IMR-90 (cell line): ENCODE results near the gene COL24A1. TPM values are rescaled to one million over a fixed set of nuclear protein-coding genes. Genes with fewer than 3 reads are reported as not detected.
A peak's percentile ranks its signal among the peaks of the same experiment; 100 is the strongest.

Experiments used
- ATAC-seq: fragments of 200-7000 bp; cut with Tn5 transposase; 2 replicates; pipeline ENCODE4 v1.9.1; 2020; ENCODE audit warnings: low read depth, mild to moderate bottlenecking, moderate library complexity
- BruUV-seq: library from RNA; stranded (reverse); fragments of 400-500 nt; replicated peaks from 2 replicates; lab custom pipeline; 2021; lab: Mats Ljungman, UMichigan
- CTCF ChIA-PET: fragments of 300-600 bp; formaldehyde crosslinking; extraction: SDS; loops from one replicate; lab custom pipeline; 2021; ENCODE audit warnings: antibody characterized with exemption; lab: Yijun Ruan, JAX
- POLR2A ChIA-PET: fragments of 300-600 bp; sonication (Branson Sonifier 250); formaldehyde crosslinking; loops from one replicate; lab custom pipeline; 2022; ENCODE audit warnings: antibody characterized with exemption; ENCODE audit not compliant: unreplicated experiment; lab: Charles Lee
- DNase-seq: peaks from one replicate; pipeline ENCODE4 v3.0.0; 2013
- H2AFZ ChIP-seq: replicated peaks from 2 replicates; pipeline ENCODE3; 2013; ENCODE audit warnings: low read length, mild to moderate bottlenecking; ENCODE audit not compliant: poor library complexity
- H2AK5ac ChIP-seq: 2 replicates; pipeline ENCODE4 v1.6.1; 2013; ENCODE audit warnings: low read depth, low read length, inconsistent platforms
- H2AK9ac ChIP-seq: replicated peaks from 2 replicates; pipeline ENCODE3; 2013; ENCODE audit warnings: mild to moderate bottlenecking, low read depth, low read length, moderate library complexity; ENCODE audit not compliant: poor library complexity
- H2BK120ac ChIP-seq: 2 replicates; pipeline ENCODE4 v1.6.1; 2013; ENCODE audit warnings: low read depth, low read length, inconsistent platforms
- H2BK15ac ChIP-seq: 3 replicates; pipeline ENCODE4 v1.6.1; 2013; ENCODE audit warnings: low read depth, low read length, inconsistent platforms
- H2BK20ac ChIP-seq: 2 replicates; pipeline ENCODE4 v1.6.1; 2013; ENCODE audit warnings: low read depth, mild to moderate bottlenecking, inconsistent platforms, low read length, moderate library complexity
- H2BK5ac ChIP-seq: 2 replicates; pipeline ENCODE4 v1.6.1; 2013; ENCODE audit warnings: mild to moderate bottlenecking, low read depth, low read length, inconsistent platforms; ENCODE audit not compliant: poor library complexity, severe bottlenecking
- H3K14ac ChIP-seq: replicated peaks from 2 replicates; pipeline ENCODE4 v1.6.1; 2013; ENCODE audit warnings: low read depth, low read length, inconsistent platforms
- H3K18ac ChIP-seq: 2 replicates; pipeline ENCODE4 v1.6.1; 2013; ENCODE audit warnings: low read depth, low read length, control low read depth
- H3K23ac ChIP-seq: 2 replicates; pipeline ENCODE4 v1.6.1; 2013; ENCODE audit warnings: low read depth, low read length, inconsistent platforms
- H3K27ac ChIP-seq: 2 replicates; pipeline ENCODE4 v1.5.1; 2013; ENCODE audit warnings: mild to moderate bottlenecking, control low read depth, low read length; ENCODE audit not compliant: insufficient read depth
- H3K27me3 ChIP-seq: 2 replicates; pipeline ENCODE4 v1.6.1; 2013; ENCODE audit warnings: low read length; ENCODE audit not compliant: control insufficient read depth, insufficient read depth
- H3K36me3 ChIP-seq: 2 replicates; pipeline ENCODE4 v1.6.1; 2013; ENCODE audit warnings: low read length, mixed read lengths; ENCODE audit not compliant: control insufficient read depth, insufficient read depth
- H3K4ac ChIP-seq: 2 replicates; pipeline ENCODE4 v1.6.1; 2013; ENCODE audit warnings: low read depth, low read length, inconsistent platforms
- H3K4me1 ChIP-seq: 2 replicates; pipeline ENCODE4 v1.6.1; 2013; ENCODE audit warnings: low read length, mixed read lengths; ENCODE audit not compliant: control insufficient read depth, insufficient read depth
- H3K4me2 ChIP-seq: 2 replicates; pipeline ENCODE4 v1.6.1; 2013; ENCODE audit warnings: low read depth, mild to moderate bottlenecking, control low read depth, low read length, moderate library complexity
- H3K4me3 ChIP-seq: 2 replicates; pipeline ENCODE4 v1.5.1; 2013; ENCODE audit warnings: low read depth, mild to moderate bottlenecking, control low read depth, low read length, moderate library complexity; ENCODE audit not compliant: insufficient read depth
- H3K56ac ChIP-seq: 2 replicates; pipeline ENCODE4 v1.6.1; 2013; ENCODE audit warnings: low read length, inconsistent platforms; ENCODE audit not compliant: insufficient read depth; ENCODE audit errors: extremely low read depth
- H3K79me1 ChIP-seq, 2 experiments: 2 replicates each; pipeline ENCODE4 v1.6.1; 2013; ENCODE audit warnings: low read length in 2 of 2, inconsistent platforms in 1 of 2, low read depth in 1 of 2
- H3K9ac ChIP-seq: 2 replicates; pipeline ENCODE4 v1.6.1; 2013; ENCODE audit warnings: low read depth, low read length, control low read depth
- H3K9me1 ChIP-seq: 2 replicates; pipeline ENCODE4 v1.6.1; 2013; ENCODE audit warnings: low read length, inconsistent platforms; ENCODE audit not compliant: insufficient read depth
- H3K9me3 ChIP-seq: 2 replicates; pipeline ENCODE4 v1.6.1; 2013; ENCODE audit warnings: low read length; ENCODE audit not compliant: control insufficient read depth, insufficient read depth
- H4K20me1 ChIP-seq: 2 replicates; pipeline ENCODE4 v1.6.1; 2013; ENCODE audit warnings: low read length, inconsistent platforms; ENCODE audit not compliant: insufficient read depth
- H4K5ac ChIP-seq: 2 replicates; pipeline ENCODE4 v1.6.1; 2013; ENCODE audit warnings: mild to moderate bottlenecking, low read depth, low read length, control low read depth
- H4K8ac ChIP-seq, 2 experiments: 2 replicates each; pipeline ENCODE4 v1.6.1; 2013; ENCODE audit warnings: low read depth in 2 of 2, low read length in 2 of 2, control low read depth in 1 of 2, inconsistent platforms in 1 of 2
- H4K91ac ChIP-seq: 2 replicates; pipeline ENCODE4 v1.6.1; 2013; ENCODE audit warnings: low read depth, low read length, inconsistent platforms; ENCODE audit not compliant: insufficient read depth
- BHLHE40 ChIP-seq: fragments of 150-350 bp; IDR thresholded peaks from 2 replicates; pipeline ENCODE4 v1.6.1; 2016; ENCODE audit warnings: mild to moderate bottlenecking, low read depth, low read length
- CEBPB ChIP-seq: IDR thresholded peaks from 2 replicates; pipeline ENCODE4 v1.6.1; 2012; ENCODE audit warnings: low read depth, low read length, improper control_type of control experiment
- CHD1 ChIP-seq: IDR thresholded peaks from 2 replicates; pipeline ENCODE4 v1.6.1; 2012; ENCODE audit warnings: low read depth, low read length, improper control_type of control experiment
- FOS ChIP-seq: fragments of 150-350 bp; IDR thresholded peaks from 2 replicates; pipeline ENCODE4 v1.6.1; 2016; ENCODE audit warnings: low read depth, low read length
- MAFK ChIP-seq: IDR thresholded peaks from 2 replicates; pipeline ENCODE4 v1.6.1; 2012; ENCODE audit warnings: low read depth, low read length, improper control_type of control experiment
- MAZ ChIP-seq: IDR thresholded peaks from 2 replicates; pipeline ENCODE4 v1.6.1; 2012; ENCODE audit warnings: low read depth, mild to moderate bottlenecking, low read length, improper control_type of control experiment, moderate library complexity, borderline replicate concordance
- MXI1 ChIP-seq: IDR thresholded peaks from 2 replicates; pipeline ENCODE4 v1.6.1; 2012; ENCODE audit warnings: low read depth, mild to moderate bottlenecking, low read length, moderate library complexity, borderline replicate concordance
- POLR2A ChIP-seq: IDR thresholded peaks from 2 replicates; pipeline ENCODE4 v1.6.1; 2012; ENCODE audit warnings: mild to moderate bottlenecking, low read depth, low read length
- RAD21 ChIP-seq: IDR thresholded peaks from 2 replicates; pipeline ENCODE4 v1.6.1; 2012; ENCODE audit warnings: low read length, improper control_type of control experiment
- RCOR1 ChIP-seq: IDR thresholded peaks from 2 replicates; pipeline ENCODE4 v1.6.1; 2012; ENCODE audit warnings: mild to moderate bottlenecking, low read length, improper control_type of control experiment; ENCODE audit not compliant: insufficient replicate concordance
- RFX5 ChIP-seq: IDR thresholded peaks from 2 replicates; pipeline ENCODE4 v1.8.0; 2012; ENCODE audit warnings: low read depth, mild to moderate bottlenecking, low read length, moderate library complexity
- SMC3 ChIP-seq: fragments of 150-350 bp; IDR thresholded peaks from 2 replicates; pipeline ENCODE4 v1.6.1; 2016; ENCODE audit warnings: low read depth, mild to moderate bottlenecking, antibody characterized with exemption, low read length, moderate library complexity
- WGBS, 2 experiments: methylation state at CpG; one replicate each; pipeline versions ENCODE4 v1.1.5 to v1.1.7; 2013; ENCODE audit warnings: missing lambda C conversion rate in 2 of 2; ENCODE audit not compliant: insufficient read length in 1 of 2; ENCODE audit errors: extremely low coverage in 2 of 2; 5-methylcytosine and 5-hydroxymethylcytosine counted together
- dilution Hi-C: fragments of 300-500 bp; cut with HindIII; formaldehyde crosslinking; loops from one replicate; pipeline ENCODE4 v1.14.3; 2018; ENCODE audit warnings: low sequenced_read_pairs; ENCODE audit not compliant: unreplicated experiment
- in situ Hi-C: fragments of 300-500 bp; cut with MboI; formaldehyde crosslinking; loops from 3 replicates; pipeline ENCODE4 v1.14.3; 2019; ENCODE audit warnings: low sequenced_read_pairs, inconsistent platforms, mixed read lengths
- intact Hi-C: fragments of 100-400 bp; cut with micrococcal nuclease; formaldehyde crosslinking; loops from 2 replicates; pipeline ENCODE4 v1.10.0; 2022
- polyA plus RNA-seq, 3 experiments: library from polyadenylated mRNA; depleted of rRNA; stranded (reverse); fragments of >200 nt; gene quantifications; 2 replicates each; pipeline ENCODE4 v1.2.3, GENCODE V29; 2012; ENCODE audit warnings: low replicate concordance in 1 of 3
- total RNA-seq: library from RNA; depleted of rRNA; stranded (reverse); fragments of >200 nt; gene quantifications from 2 replicates; pipeline ENCODE4 v1.2.3, GENCODE V29; 2012
- TF ChIP-seq, protein P1 (sequence below): conservative IDR thresholded peaks from 2 replicates; pipeline ENCODE4 v1.5.1; 2012; ENCODE audit warnings: mild to moderate bottlenecking, low read depth, low read length, improper control_type of control experiment
- TF ChIP-seq, protein P2 (sequence below): fragments of 150-350 bp; IDR thresholded peaks from 2 replicates; pipeline ENCODE4 v1.6.1; 2016; ENCODE audit warnings: low read depth, mild to moderate bottlenecking, low read length, moderate library complexity, borderline replicate concordance
- TF ChIP-seq, protein P3 (sequence below): fragments of 150-350 bp; IDR thresholded peaks from 2 replicates; pipeline ENCODE4 v1.6.1; 2017; ENCODE audit warnings: mild to moderate bottlenecking, antibody characterized with exemption, low read length, low read depth

The COL24A1 gene
- total and polyA plus RNA-seq, 2 of the 4 experiments (the other 2 are of a cell fraction): 1.4 to 2.2 TPM

DNA sequence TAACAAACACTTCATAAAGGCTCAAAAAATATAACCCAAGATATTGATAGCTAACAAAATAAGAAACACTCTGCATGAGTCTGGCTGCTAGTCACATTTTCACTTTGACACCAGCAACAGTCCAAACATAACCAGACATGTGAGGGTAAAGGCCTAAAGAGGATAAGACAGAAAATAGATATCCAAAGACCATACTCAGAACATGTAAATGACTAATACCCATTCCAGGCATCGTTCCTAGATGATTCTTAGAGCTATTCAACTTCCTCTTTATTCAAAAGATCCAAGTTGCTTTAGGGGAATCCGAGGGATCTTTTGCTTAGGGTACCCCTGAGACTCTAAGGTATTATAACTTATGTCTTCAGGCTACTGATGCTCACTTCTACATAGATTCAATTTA lies 5.1 kb downstream of the COL24A1 start:
- Histone ChIP-seq H3K36me3 (no peaks in the 10 kb centered on the region), H3K23ac (no peak overlapping the region; the same call in 1 of the 2 replicates), H2AK9ac (no peak overlapping the region), H4K5ac (peak overlapping the region; percentile 67; the same call in 1 of the 2 replicates), H3K9me1 (peaks cover 6% of the 10 kb centered on the region; the same call in 1 of the 2 replicates), H4K8ac (peak overlapping the region in 1 of 2 experiments; percentile 72; a peak in 1 of 4 replicates), H4K20me1 (no peaks in the 10 kb centered on the region), H3K56ac (no peak overlapping the region; the same call in 1 of the 2 replicates), H2BK5ac (peak overlapping the region; percentile 88), H2AK5ac (no peak overlapping the region), H2BK20ac (peak overlapping the region; percentile 94; the same call in 1 of the 2 replicates), H3K4me3 (no peak overlapping the region), H3K27ac (no peak overlapping the region), H3K4ac (peak overlapping the region; percentile 79; the same call in 1 of the 2 replicates), H2BK120ac (peak overlapping the region; percentile 88), H4K91ac (no peak overlapping the region), H2AFZ (no peak overlapping the region), H3K9ac (no peak overlapping the region), H3K79me1 (peaks cover 0 to 4% of the 10 kb centered on the region in 2 experiments; a peak in 1 of 4 replicates), H3K4me2 (peak overlapping the region; percentile 62; the same call in 1 of the 2 replicates), H3K27me3 (no peaks in the 10 kb centered on the region), H3K18ac (peak overlapping the region; percentile 87; the same call in 1 of the 2 replicates), H3K14ac (peak overlapping the region; percentile 73; the same call in 1 of the 2 replicates), H3K4me1 (peaks cover 18% of the 10 kb centered on the region), H2BK15ac (0 out of 3 replicates have a peak overlapping the region, but pooled peaks have one; percentile 72), H3K9me3 (no peaks in the 10 kb centered on the region)
- ChIA-PET CTCF (no interaction called here), POLR2A (interaction anchor here (0.5 kb wide), 1 partner anchor 574 kb away, joined by 3 read pairs; no protein-coding TSS in a partner anchor)
- DNase-seq: peak; percentile 82
- intact Hi-C loops: no loop called here
- no CpG with 5 or more reads among the region's 2 CpGs for WGBS, 2 experiments
- peak; percentile 65 for ATAC-seq
- in situ Hi-C loops: loop anchor here (10.0 kb wide), 1 partner anchor 63 kb away; no protein-coding TSS in a partner anchor
- no TSS peak for BruUV-seq
- dilution Hi-C loops: no loop called here
- no peak for TF ChIP-seq MXI1
- no peak for TF ChIP-seq SMC3
- TF ChIP-seq MAZ: no peak
- TF ChIP-seq CEBPB: no peak
- no peak for TF ChIP-seq CHD1
- TF ChIP-seq, protein P1, sequence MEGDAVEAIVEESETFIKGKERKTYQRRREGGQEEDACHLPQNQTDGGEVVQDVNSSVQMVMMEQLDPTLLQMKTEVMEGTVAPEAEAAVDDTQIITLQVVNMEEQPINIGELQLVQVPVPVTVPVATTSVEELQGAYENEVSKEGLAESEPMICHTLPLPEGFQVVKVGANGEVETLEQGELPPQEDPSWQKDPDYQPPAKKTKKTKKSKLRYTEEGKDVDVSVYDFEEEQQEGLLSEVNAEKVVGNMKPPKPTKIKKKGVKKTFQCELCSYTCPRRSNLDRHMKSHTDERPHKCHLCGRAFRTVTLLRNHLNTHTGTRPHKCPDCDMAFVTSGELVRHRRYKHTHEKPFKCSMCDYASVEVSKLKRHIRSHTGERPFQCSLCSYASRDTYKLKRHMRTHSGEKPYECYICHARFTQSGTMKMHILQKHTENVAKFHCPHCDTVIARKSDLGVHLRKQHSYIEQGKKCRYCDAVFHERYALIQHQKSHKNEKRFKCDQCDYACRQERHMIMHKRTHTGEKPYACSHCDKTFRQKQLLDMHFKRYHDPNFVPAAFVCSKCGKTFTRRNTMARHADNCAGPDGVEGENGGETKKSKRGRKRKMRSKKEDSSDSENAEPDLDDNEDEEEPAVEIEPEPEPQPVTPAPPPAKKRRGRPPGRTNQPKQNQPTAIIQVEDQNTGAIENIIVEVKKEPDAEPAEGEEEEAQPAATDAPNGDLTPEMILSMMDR: no peak
- TF ChIP-seq FOS: peak; percentile 31; the same call in 1 of the 2 replicates
- 0 out of 2 replicates have a peak, but pooled peaks have one; percentile 46 for TF ChIP-seq POLR2A
- TF ChIP-seq RFX5: no peak
- no peak for TF ChIP-seq RAD21
- TF ChIP-seq MAFK: no peak
- TF ChIP-seq BHLHE40: peak; percentile 65; the same call in 1 of the 2 replicates
- TF ChIP-seq, protein P2, sequence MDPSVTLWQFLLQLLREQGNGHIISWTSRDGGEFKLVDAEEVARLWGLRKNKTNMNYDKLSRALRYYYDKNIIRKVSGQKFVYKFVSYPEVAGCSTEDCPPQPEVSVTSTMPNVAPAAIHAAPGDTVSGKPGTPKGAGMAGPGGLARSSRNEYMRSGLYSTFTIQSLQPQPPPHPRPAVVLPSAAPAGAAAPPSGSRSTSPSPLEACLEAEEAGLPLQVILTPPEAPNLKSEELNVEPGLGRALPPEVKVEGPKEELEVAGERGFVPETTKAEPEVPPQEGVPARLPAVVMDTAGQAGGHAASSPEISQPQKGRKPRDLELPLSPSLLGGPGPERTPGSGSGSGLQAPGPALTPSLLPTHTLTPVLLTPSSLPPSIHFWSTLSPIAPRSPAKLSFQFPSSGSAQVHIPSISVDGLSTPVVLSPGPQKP: no peak
- TF ChIP-seq, protein P3, sequence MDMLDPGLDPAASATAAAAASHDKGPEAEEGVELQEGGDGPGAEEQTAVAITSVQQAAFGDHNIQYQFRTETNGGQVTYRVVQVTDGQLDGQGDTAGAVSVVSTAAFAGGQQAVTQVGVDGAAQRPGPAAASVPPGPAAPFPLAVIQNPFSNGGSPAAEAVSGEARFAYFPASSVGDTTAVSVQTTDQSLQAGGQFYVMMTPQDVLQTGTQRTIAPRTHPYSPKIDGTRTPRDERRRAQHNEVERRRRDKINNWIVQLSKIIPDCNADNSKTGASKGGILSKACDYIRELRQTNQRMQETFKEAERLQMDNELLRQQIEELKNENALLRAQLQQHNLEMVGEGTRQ: no peak
- TF ChIP-seq RCOR1: no peak
